NCI-H1694 treated with DMSO at 0.1 percent for 48 hours (cell line): ENCODE measurements around the gene CCL8.
A peak's percentile ranks its signal among the peaks of the same experiment; 100 is the strongest.
"Not testable (repeated sequence)": the region's sequence is repeated elsewhere in the genome, so short reads cannot be mapped to it uniquely, and the experiment has no call there.

Experiments used
- DNase-seq: peaks from one replicate; lab custom pipeline; 2025; lab: John Stamatoyannopoulos, UW

CCL8 gene

GRCh38 chr17:34314279-34314678, 5.0 kb upstream of the CCL8 start:
- DNase-seq: no peak

GRCh38 chr17:34318474-34318873, 761 bp upstream of the CCL8 start:
- no peak for DNase-seq

- no peak for DNase-seq
These were observed 2.7 kb downstream of the CCL8 start for GRCh38 chr17:34321964-34322363.

GRCh38 chr17:34327580-34327979, 8.3 kb downstream of the CCL8 start:
- not testable (repeated sequence) for DNase-seq

- DNase-seq: no peak
These were observed 18.5 kb downstream of the CCL8 start for GRCh38 chr17:34337701-34338100.

GRCh38 chr17:34339138-34339770, 20.0 kb downstream of the CCL8 start:
- no peak for DNase-seq

- DNase-seq: no peak
These were observed 22.7 kb downstream of the CCL8 start for GRCh38 chr17:34341916-34342315.

GRCh38 chr17:34347063-34347462, 27.8 kb downstream of the CCL8 start:
- DNase-seq: no peak

- DNase-seq: no peak
These were observed 30.5 kb downstream of the CCL8 start for GRCh38 chr17:34349751-34350150.

GRCh38 chr17:34351096-34351495, 31.9 kb downstream of the CCL8 start:
- DNase-seq: no peak

- no peak for DNase-seq
These were observed 33.0 kb downstream of the CCL8 start for GRCh38 chr17:34352191-34352590.

GRCh38 chr17:34354637-34355036, 35.4 kb downstream of the CCL8 start:
- DNase-seq: no peak

GRCh38 chr17:34356194-34356593, 37.0 kb downstream of the CCL8 start, which contains the start of gene CCL13:
CCL13 (plus strand) TSS chr17:34356480; CDS start chr17:34356527, 47 bp downstream.
- no peak for DNase-seq

- DNase-seq: no peak
These were observed 38.2 kb downstream of the CCL8 start for GRCh38 chr17:34357398-34357797.

GRCh38 chr17:34358631-34359030, 39.4 kb downstream of the CCL8 start:
- no peak for DNase-seq

GRCh38 chr17:34360601-34361270, 41.5 kb downstream of the CCL8 start:
- DNase-seq: no peak

- peak; percentile 82 for DNase-seq
These were observed 42.3 kb downstream of the CCL8 start for GRCh38 chr17:34361478-34362061.

- no peak for DNase-seq
These were observed 44.0 kb downstream of the CCL8 start, which contains the start of gene CCL1 for GRCh38 chr17:34363183-34363661. CCL1 (minus strand) TSS chr17:34363233; CDS start chr17:34363161, 72 bp downstream.

- DNase-seq: no peak
These were observed 45.5 kb downstream of the CCL8 start for GRCh38 chr17:34364751-34365150.

GRCh38 chr17:34365340-34365739, 46.1 kb downstream of the CCL8 start:
- DNase-seq: no peak

GRCh38 chr17:34366010-34366409, 46.8 kb downstream of the CCL8 start:
- no peak for DNase-seq

- DNase-seq: no peak
These were observed 47.4 kb downstream of the CCL8 start for GRCh38 chr17:34366529-34367107.
